Endothelial cell of umbilical vein (primary cell): ENCODE measurements around the gene MICAL3.

Experiments
- EZH2 ChIP-seq: IDR thresholded peaks from 2 replicates; pipeline ENCODE4 v1.6.1; 2012; ENCODE audit warnings: borderline replicate concordance, low read depth, mild to moderate bottlenecking, moderate library complexity, low read length, inconsistent platforms; ENCODE audit not compliant: severe bottlenecking
- FOS ChIP-seq: IDR thresholded peaks from 2 replicates; pipeline ENCODE4 v1.6.1; 2011; ENCODE audit warnings: mild to moderate bottlenecking, low read length, moderate library complexity, borderline replicate concordance; ENCODE audit not compliant: insufficient read depth
- JUN ChIP-seq: IDR thresholded peaks from 2 replicates; pipeline ENCODE4 v1.6.1; 2011; ENCODE audit warnings: borderline replicate concordance, low read depth; ENCODE audit not compliant: insufficient read length, insufficient read depth
- MYC ChIP-seq: IDR thresholded peaks from one replicate; pipeline ENCODE4 v1.6.1; 2011; ENCODE audit warnings: mild to moderate bottlenecking, low read depth, low read length
- POLR2A ChIP-seq: IDR thresholded peaks from 2 replicates; pipeline ENCODE4 v1.6.1; 2012; ENCODE audit warnings: low read depth, mild to moderate bottlenecking, control low read depth, low read length
- POLR2AphosphoS5 ChIP-seq: IDR thresholded peaks from 2 replicates; pipeline ENCODE4 v1.6.1; 2012; ENCODE audit warnings: low read depth, mild to moderate bottlenecking, control low read depth, low read length, moderate library complexity; ENCODE audit not compliant: insufficient read depth
- TF ChIP-seq, protein P1 (sequence below), 2 donors: IDR thresholded peaks; 1 replicate in 1 of 2; 2 replicates in 1 of 2; pipeline ENCODE4 v1.5.1; 2011; ENCODE audit warnings: low read length in 2 of 2, mild to moderate bottlenecking in 2 of 2, moderate library complexity in 2 of 2, control low read depth in 1 of 2, inconsistent platforms in 1 of 2, low read depth in 1 of 2; ENCODE audit not compliant: insufficient read depth in 1 of 2; ENCODE audit errors: extremely low read depth in 1 of 2
- TF ChIP-seq, protein P2 (sequence below): IDR thresholded peaks from 2 replicates; pipeline ENCODE4 v1.6.1; 2011; ENCODE audit not compliant: insufficient read depth, insufficient read length

DNA sequence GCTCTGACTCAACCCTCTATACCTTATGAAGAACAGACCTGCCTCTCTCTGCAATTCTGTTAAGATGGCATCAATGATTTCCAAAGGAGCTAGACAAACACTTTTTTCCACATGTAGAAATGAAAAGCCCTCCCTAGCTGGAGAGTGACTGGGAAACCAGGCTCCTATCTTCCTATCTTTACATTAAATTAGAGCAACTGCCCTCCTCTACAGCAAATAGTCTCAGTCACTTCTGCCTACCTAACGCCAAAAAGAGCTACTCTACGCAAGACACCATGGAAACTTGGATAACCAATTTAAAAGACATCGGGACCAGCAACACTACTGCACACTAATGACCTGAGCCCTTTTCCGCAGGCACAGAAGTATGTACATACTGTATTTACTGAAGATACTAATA lies 84.8 kb downstream of the MICAL3 start:
- TF ChIP-seq FOS (no peak), EZH2 (no peak), POLR2A (no peak), POLR2AphosphoS5 (no peak), JUN (no peak), MYC (no peak)
- TF ChIP-seq, protein P1, sequence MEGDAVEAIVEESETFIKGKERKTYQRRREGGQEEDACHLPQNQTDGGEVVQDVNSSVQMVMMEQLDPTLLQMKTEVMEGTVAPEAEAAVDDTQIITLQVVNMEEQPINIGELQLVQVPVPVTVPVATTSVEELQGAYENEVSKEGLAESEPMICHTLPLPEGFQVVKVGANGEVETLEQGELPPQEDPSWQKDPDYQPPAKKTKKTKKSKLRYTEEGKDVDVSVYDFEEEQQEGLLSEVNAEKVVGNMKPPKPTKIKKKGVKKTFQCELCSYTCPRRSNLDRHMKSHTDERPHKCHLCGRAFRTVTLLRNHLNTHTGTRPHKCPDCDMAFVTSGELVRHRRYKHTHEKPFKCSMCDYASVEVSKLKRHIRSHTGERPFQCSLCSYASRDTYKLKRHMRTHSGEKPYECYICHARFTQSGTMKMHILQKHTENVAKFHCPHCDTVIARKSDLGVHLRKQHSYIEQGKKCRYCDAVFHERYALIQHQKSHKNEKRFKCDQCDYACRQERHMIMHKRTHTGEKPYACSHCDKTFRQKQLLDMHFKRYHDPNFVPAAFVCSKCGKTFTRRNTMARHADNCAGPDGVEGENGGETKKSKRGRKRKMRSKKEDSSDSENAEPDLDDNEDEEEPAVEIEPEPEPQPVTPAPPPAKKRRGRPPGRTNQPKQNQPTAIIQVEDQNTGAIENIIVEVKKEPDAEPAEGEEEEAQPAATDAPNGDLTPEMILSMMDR (IDR thresholded peaks at IDR 0.05; ENCODE audit: extremely low read depth in 1 of 2, insufficient read depth in 1 of 2, low read depth in 1 of 2, low read length in 2 of 2), result no peak
- TF ChIP-seq, protein P2, sequence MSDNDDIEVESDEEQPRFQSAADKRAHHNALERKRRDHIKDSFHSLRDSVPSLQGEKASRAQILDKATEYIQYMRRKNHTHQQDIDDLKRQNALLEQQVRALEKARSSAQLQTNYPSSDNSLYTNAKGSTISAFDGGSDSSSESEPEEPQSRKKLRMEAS, result no peak
